HUES64 (cell line): Measurements from ENCODE around the gene ARL4C.
A peak's percentile ranks its signal among the peaks of the same experiment; 100 is the strongest.

ENCODE experiments used
- H3K27ac ChIP-seq: 2 replicates; pipeline ENCODE4 v1.7.0; 2013; ENCODE audit warnings: low read depth, low read length, inconsistent platforms
- H3K27me3 ChIP-seq: 2 replicates; pipeline ENCODE4 v1.6.1; 2013; ENCODE audit warnings: mild to moderate bottlenecking, low read length; ENCODE audit not compliant: insufficient read depth
- H3K36me3 ChIP-seq: 2 replicates; pipeline ENCODE4 v1.6.1; 2013; ENCODE audit warnings: mild to moderate bottlenecking, low read length; ENCODE audit not compliant: insufficient read depth
- H3K4me1 ChIP-seq: 2 replicates; pipeline ENCODE4 v1.6.1; 2013; ENCODE audit warnings: mild to moderate bottlenecking, low read length, moderate library complexity; ENCODE audit not compliant: insufficient read depth
- H3K4me3 ChIP-seq: 2 replicates; pipeline ENCODE4 v1.5.1; 2013; ENCODE audit warnings: mild to moderate bottlenecking, low read length, moderate library complexity
- H3K9ac ChIP-seq: 2 replicates; pipeline ENCODE4 v1.6.1; 2013; ENCODE audit warnings: mild to moderate bottlenecking, low read depth, low read length
- H3K9me3 ChIP-seq: 2 replicates; pipeline ENCODE4 v1.6.1; 2013; ENCODE audit warnings: low read depth, low read length; ENCODE audit not compliant: insufficient read depth
- WGBS: fragments of 150-250, 120-280 bp; methylation state at CpG from one replicate; pipeline ENCODE4 v1.1.7; 2013; ENCODE audit warnings: missing lambda C conversion rate; 5-methylcytosine and 5-hydroxymethylcytosine counted together

The ARL4C gene

DNA sequence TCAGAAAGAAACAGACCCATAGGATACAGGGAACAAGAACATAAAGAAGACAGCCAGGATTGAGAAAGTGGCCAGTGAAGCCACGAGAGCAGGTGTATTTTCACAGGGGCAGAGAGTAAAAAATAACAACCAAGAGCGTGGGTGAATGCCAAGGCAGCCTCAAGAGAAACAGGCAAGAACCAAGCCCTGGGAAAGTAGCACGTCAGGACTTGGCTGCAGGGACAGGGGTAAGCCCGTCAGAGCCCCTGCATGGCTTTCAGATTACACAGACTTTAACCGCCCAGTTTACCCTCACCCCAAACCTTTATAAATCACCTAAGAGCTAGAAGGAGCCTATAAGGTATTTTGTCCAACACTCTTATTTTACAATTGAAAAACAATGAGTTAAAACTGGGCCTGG lies 43.7 kb downstream of the ARL4C start:
- H3K4me1 ChIP-seq = peaks cover 33% of the 10 kb centered on the region
- H3K36me3 ChIP-seq = no peaks in the 10 kb centered on the region
- H3K9ac ChIP-seq = no peak overlapping the region
- H3K27me3 ChIP-seq = no peaks in the 10 kb centered on the region
- no peaks in the 10 kb centered on the region; the same call in 1 of the 2 replicates for H3K9me3 ChIP-seq
- H3K27ac ChIP-seq = no peak overlapping the region
- 91% methylated on average over 5 of the region's 5 CpGs for WGBS
- H3K4me3 ChIP-seq = no peak overlapping the region

DNA sequence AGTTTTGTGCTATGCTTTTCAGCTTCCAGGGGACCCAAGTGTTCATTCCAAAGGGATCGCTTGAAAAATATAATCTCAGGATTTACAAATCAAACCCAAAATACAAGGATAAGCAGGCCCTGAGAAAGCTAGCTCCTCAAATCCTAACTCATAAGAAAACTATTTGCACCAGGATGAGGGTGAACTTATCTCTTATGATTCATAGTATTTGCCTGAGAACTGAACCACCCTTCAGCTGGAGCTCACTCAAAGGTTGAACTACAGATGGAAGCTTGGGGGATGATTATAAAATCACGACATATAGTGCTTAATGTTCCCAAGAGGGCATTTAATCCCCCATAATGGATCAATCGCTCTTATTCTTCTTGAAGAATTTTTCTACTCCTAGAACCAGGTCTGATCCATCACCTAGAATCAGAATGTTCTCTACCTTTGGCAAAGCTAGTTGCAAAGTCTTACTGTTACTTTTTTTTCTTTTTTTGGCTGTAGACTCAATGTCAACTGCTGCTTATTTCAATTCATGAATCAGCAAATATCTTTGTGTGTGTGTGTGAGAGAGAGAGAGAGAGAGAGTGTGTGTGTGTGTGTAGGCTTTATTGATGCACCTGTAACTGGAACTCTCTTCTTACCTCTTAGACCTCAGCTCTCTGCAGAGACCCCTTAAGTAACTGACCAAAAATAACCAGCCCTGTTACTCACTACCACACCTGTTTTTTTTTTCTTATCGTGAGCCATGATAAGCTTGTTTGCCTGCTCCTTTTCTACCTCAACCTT lies 44.8 kb downstream of the ARL4C start:
- Histone ChIP-seq H3K4me3 (no peak overlapping the region), H3K9ac (no peak overlapping the region), H3K27ac (no peak overlapping the region), H3K4me1 (peaks cover 42% of the 10 kb centered on the region), H3K36me3 (no peaks in the 10 kb centered on the region), H3K27me3 (no peaks in the 10 kb centered on the region), H3K9me3 (no peaks in the 10 kb centered on the region)
- 89% methylated on average over 4 of the region's 4 CpGs for WGBS

DNA sequence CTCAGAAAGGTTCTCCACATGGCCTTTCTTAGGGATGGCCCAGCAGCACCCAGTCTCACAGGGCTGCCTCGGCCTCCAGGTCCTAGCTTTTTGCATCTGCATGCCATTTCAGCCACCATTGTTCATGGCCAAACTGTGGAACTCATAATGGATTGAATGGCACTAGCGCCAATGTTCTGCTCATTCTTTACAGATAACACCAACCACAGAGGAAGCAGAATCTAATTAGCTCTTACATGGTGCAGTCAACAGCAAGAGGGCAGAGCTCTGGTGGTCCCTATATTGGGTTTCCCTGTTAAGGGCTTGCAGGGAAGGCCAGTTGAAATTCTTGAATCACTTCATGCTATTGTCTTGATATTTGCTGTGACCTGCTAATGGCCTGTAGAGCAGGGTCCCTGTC lies 45.6 kb downstream of the ARL4C start:
- Histone ChIP-seq H3K4me3 (no peak overlapping the region), H3K27me3 (no peaks in the 10 kb centered on the region; the same call in 1 of the 2 replicates), H3K9ac (no peak overlapping the region), H3K36me3 (no peaks in the 10 kb centered on the region), H3K4me1 (peaks cover 42% of the 10 kb centered on the region), H3K9me3 (no peaks in the 10 kb centered on the region), H3K27ac (no peak overlapping the region)
- 94% methylated on average over 2 of the region's 2 CpGs for WGBS

DNA sequence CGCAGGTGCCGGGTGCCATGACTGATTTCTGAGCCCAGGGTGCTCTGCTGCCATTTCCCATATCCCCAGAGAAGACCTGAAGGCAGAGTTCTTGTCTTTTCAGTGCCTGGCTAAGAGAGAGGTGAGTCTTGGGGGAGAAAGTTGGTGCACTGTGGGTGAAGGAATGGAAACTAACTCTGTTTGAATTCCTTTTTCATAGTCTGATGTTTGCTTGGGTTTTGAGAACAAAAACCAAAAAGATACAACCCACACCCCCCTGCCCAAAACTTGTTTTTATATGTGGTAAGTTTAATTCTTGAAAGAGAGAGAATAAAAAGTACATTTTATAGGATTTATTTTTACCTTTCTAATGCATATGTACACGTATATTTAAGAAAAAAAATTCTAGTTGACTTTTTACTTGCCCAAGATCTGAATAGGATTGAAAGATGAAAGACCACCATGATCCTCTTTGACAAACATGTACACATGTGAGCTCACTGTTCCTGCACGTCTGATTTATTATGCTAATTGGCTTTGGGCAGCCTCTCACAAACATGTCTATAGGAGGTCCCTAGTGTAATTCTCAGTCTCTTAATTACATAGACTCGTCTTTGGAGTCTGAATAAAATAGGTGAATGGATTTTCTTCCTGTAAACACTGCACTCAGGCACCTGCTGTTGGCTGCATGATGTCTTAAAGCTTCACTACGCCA lies 46.3 kb downstream of the ARL4C start:
- Histone ChIP-seq H3K4me1 (peaks cover 42% of the 10 kb centered on the region), H3K9me3 (no peaks in the 10 kb centered on the region), H3K4me3 (no peak overlapping the region), H3K9ac (no peak overlapping the region), H3K27me3 (no peaks in the 10 kb centered on the region; the same call in 1 of the 2 replicates), H3K36me3 (no peaks in the 10 kb centered on the region), H3K27ac (peak overlapping the region; percentile 93)
- 92% methylated on average over 5 of the region's 6 CpGs for WGBS

DNA sequence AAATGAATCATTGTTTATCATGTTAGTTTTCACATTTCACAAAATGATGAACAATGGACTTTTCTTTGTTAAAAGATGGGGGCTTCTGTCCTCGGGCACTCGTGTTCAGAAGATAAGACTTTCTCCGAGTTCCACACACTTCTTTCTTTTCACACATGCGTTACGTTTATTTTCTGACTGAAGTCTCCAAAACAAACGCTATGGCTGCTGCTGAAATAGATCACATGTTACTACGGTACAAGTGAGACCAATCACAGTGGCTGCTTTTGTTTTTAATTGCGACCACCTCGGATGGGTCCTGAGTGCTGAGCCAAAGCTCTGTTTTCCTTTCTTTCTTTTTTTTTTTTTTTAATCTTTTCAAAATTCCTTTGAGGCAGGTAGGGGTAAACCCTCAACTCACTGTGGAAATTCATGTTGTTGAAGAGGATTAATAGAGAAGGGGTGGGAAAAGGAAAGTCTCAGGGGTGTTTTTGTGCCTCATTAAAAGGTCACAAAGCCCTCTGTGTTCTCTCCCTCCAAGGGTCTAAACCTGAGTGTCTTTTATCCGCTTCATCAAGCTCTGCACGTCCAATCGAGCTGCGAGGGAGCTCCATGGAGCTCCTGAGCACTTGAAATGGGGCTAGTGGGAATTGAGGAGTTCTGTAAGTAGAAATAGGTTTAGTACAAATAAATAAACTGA lies 48.2 kb downstream of the ARL4C start:
- H3K27ac ChIP-seq = peak overlapping the region; percentile 93
- no peaks in the 10 kb centered on the region; the same call in 1 of the 2 replicates for H3K27me3 ChIP-seq
- H3K9me3 ChIP-seq = no peaks in the 10 kb centered on the region
- no peaks in the 10 kb centered on the region for H3K36me3 ChIP-seq
- peaks cover 42% of the 10 kb centered on the region for H3K4me1 ChIP-seq
- H3K4me3 ChIP-seq = no peak overlapping the region; the same call in 1 of the 2 replicates
- WGBS = 45% methylated on average over 13 of the region's 13 CpGs
- peak overlapping the region; percentile 43 for H3K9ac ChIP-seq

DNA sequence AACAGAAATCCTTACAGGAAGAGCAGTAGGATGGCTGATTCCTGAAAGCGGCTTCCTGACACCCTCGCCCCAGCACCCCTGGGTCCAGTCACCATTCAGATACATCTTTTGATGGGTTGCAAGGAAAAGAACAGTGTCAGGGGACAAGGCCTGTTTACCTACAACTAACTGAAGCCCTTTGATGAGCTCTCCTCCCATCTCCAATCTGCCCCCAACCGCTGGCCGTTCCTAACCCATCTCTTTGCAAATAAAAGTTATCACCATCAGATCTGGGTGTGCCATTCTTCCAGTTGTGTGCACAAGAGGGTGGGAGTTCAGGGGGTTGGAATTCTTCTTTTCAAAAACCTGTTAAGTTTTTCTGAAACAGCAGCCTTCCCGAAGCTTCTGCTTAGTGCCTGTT lies 48.9 kb downstream of the ARL4C start:
- Histone ChIP-seq H3K36me3 (no peaks in the 10 kb centered on the region), H3K4me3 (no peak overlapping the region), H3K4me1 (peaks cover 42% of the 10 kb centered on the region), H3K9ac (peak overlapping the region; percentile 43; the same call in 1 of the 2 replicates), H3K9me3 (no peaks in the 10 kb centered on the region), H3K27ac (peak overlapping the region; percentile 93), H3K27me3 (no peaks in the 10 kb centered on the region; the same call in 1 of the 2 replicates)
- WGBS = 82% methylated on average over 5 of the region's 5 CpGs

DNA sequence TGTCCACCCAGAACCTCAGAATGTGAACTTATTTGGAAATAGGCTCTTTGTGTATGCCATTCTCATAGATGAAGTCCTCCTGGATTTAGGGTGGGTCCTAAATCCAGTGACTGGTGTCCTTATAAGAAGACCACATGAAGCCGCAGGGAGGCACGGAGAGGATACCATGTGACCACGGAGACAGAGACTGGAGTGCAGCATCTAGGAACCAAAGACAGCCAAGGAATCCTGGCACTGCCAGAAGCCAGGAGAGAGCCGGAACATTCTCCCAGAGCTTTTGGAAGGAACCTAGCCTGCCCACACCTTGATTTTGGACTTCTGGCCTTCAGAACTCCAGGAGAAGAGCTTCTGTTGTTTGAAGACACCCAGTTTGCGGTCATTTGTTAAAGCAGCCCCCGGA lies 49.7 kb downstream of the ARL4C start:
- 94% methylated on average over 6 of the region's 6 CpGs for WGBS
- Histone ChIP-seq H3K27me3 (no peaks in the 10 kb centered on the region; the same call in 1 of the 2 replicates), H3K9me3 (no peaks in the 10 kb centered on the region), H3K4me3 (no peak overlapping the region), H3K36me3 (no peaks in the 10 kb centered on the region), H3K4me1 (peaks cover 42% of the 10 kb centered on the region), H3K27ac (0 out of 2 replicates have a peak overlapping the region, but pooled peaks have one; percentile 93), H3K9ac (no peak overlapping the region)

DNA sequence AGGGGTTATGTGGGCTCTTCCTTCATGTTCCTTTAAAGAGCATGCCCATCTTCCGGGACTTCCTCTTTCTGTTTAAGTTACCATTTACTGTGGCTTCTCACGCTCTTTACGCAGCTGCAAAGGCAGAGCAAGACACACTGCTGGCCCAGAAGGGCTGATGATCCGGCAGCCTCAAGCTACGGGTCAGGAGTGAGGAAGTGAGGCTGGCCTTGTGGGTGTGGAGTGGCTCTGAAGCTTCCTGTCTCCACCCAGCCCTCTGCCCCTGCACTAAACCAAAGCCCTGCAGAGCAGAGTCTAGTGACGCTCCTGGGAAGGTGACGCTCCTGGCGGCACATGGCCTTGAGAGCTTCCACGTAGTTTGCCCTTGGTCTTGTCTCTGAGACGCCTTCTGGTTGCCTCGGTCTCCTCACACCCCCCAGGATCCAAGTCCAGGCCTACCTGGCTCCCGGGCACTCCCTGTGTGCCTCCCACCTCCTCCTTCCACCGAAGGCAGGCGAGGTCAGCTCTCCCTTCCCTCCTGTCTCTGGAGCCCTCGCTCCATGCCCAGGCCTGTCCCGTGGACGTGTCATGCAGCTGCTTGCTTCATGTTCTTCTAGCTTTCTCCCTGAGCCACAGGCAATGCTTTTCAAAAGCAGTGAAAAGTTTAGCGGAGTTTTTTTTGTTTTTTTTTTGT lies 50.3 kb downstream of the ARL4C start:
- Histone ChIP-seq H3K36me3 (no peaks in the 10 kb centered on the region), H3K9me3 (no peaks in the 10 kb centered on the region), H3K27ac (no peak overlapping the region), H3K9ac (no peak overlapping the region), H3K4me3 (no peak overlapping the region), H3K4me1 (peaks cover 40% of the 10 kb centered on the region), H3K27me3 (no peaks in the 10 kb centered on the region; the same call in 1 of the 2 replicates)
- WGBS = 91% methylated on average over 18 of the region's 18 CpGs

DNA sequence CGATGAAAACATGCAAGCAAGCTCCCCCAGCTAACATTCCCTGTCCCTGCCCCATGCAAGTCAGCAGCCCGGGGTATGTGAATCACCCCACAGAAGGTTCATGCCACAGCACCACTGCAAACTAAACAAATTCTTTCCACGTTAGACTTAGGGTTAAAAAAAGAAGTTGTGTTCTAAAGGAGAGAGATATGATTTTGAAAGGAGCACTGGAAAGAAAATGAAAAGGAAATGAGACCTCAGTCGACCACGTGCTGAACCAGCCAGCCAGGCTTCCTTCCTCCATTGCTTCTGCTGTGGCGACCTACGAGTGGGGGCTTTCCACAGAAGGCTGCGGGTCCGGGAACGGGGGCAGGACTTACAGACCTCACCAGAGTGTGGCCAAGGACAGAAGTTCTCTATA lies 52.0 kb downstream of the ARL4C start:
- Histone ChIP-seq H3K27ac (no peak overlapping the region), H3K4me3 (no peak overlapping the region)

DNA sequence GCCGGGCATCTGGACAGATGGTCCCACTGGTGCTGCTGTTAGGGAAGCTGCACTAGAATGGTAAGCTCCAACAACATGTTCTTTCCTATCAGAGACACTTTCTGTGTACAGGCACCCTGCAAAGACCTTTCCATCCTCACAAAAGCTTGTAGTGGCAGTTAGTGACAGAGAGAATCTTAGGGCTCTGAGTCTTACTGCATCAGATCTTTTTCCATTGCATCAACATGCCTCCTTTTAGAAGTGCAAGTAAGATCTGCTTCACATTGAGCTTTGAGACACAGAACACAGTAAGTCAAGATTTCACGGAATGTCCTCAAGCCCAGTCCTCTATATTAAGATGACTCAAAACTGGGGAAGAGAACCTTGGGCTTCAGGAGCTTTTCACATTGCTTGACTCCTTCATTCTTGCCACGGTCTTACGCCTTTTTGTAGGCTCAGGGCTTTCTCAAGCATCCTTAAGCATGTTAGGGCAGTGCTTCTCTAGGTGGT lies 52.6 kb downstream of the ARL4C start:
- H3K9me3 ChIP-seq = no peaks in the 10 kb centered on the region
- no peak overlapping the region for H3K4me3 ChIP-seq
- no peaks in the 10 kb centered on the region for H3K36me3 ChIP-seq
- no peak overlapping the region for H3K9ac ChIP-seq
- H3K27me3 ChIP-seq = no peaks in the 10 kb centered on the region; the same call in 1 of the 2 replicates
- 94% methylated on average over 4 of the region's 4 CpGs for WGBS
- H3K4me1 ChIP-seq = peaks cover 18% of the 10 kb centered on the region
- H3K27ac ChIP-seq = no peak overlapping the region

More for the DNA sequence above, 52.0 kb downstream of the ARL4C start:
- H3K27me3 ChIP-seq = no peaks in the 10 kb centered on the region; the same call in 1 of the 2 replicates
- no peak overlapping the region for H3K9ac ChIP-seq
- no peaks in the 10 kb centered on the region for H3K9me3 ChIP-seq
- H3K4me1 ChIP-seq = peaks cover 24% of the 10 kb centered on the region
- 96% methylated on average over 10 of the region's 10 CpGs for WGBS
- H3K36me3 ChIP-seq = no peaks in the 10 kb centered on the region
